NB4 (cell line): ENCODE measurements around the gene CD82.

Source experiments
- CTCF ChIP-seq: IDR thresholded peaks from one replicate; pipeline ENCODE4 v1.5.1; 2012; ENCODE audit warnings: low read depth, low read length
- MAX ChIP-seq: IDR thresholded peaks from 2 replicates; pipeline ENCODE4 v1.6.1; 2011; ENCODE audit warnings: low read depth, low read length
- MYC ChIP-seq: IDR thresholded peaks from 2 replicates; pipeline ENCODE4 v1.6.1; 2011; ENCODE audit warnings: low read depth, low read length
- POLR2A ChIP-seq: IDR thresholded peaks from 2 replicates; pipeline ENCODE4 v1.6.1; 2011; ENCODE audit warnings: mild to moderate bottlenecking; ENCODE audit not compliant: insufficient read length; ENCODE audit errors: extremely low read depth

GRCh38 chr11:44652901-44653644 is 87.6 kb downstream of the CD82 start:
- TF ChIP-seq POLR2A, result no peak
- no peak for TF ChIP-seq CTCF
- no peak for TF ChIP-seq MAX
- no peak for TF ChIP-seq MYC
